Measurements from ENCODE around the gene ASXL1. TPM values are rescaled to one million over a fixed set of nuclear protein-coding genes. Genes with fewer than 3 reads are reported as not detected.
A peak's percentile ranks its signal among the peaks of the same experiment; 100 is the strongest.

ASXL1 gene
- total and polyA plus RNA-seq, 9 of the 15 experiments (the other 6 are each of a cell fraction or from before 2014, with no cell fraction given): 6.5 to 65.3 (median 32.3) TPM

DNA sequence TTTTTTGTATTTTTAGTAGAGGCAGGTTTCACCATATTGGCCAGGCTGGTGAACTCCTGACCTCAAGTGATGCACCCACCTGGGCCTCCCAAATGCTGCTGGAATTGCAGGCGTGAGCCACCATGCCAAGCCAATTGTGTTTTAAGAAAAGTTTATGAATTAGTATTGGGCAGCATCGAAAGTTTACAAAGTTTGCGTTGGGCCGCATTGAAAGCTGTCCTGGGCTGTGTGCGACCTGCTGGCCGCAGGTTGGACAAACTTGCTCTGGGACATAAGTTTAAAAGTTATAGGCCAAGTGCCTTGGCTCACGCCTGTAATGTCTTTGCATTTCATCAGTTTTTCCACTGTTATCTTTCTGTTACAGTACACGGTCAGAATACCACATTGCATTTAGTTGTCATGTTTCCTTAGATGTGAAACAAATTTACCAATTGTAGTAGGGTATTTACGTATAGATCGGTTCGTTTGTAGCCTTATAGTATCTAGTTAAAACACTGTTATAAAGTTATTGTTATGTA is 39.5 kb downstream of the ASXL1 start (continued):
- TF ChIP-seq, protein P1, sequence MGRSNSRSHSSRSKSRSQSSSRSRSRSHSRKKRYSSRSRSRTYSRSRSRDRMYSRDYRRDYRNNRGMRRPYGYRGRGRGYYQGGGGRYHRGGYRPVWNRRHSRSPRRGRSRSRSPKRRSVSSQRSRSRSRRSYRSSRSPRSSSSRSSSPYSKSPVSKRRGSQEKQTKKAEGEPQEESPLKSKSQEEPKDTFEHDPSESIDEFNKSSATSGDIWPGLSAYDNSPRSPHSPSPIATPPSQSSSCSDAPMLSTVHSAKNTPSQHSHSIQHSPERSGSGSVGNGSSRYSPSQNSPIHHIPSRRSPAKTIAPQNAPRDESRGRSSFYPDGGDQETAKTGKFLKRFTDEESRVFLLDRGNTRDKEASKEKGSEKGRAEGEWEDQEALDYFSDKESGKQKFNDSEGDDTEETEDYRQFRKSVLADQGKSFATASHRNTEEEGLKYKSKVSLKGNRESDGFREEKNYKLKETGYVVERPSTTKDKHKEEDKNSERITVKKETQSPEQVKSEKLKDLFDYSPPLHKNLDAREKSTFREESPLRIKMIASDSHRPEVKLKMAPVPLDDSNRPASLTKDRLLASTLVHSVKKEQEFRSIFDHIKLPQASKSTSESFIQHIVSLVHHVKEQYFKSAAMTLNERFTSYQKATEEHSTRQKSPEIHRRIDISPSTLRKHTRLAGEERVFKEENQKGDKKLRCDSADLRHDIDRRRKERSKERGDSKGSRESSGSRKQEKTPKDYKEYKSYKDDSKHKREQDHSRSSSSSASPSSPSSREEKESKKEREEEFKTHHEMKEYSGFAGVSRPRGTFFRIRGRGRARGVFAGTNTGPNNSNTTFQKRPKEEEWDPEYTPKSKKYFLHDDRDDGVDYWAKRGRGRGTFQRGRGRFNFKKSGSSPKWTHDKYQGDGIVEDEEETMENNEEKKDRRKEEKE (IDR thresholded peaks at IDR 0.05; ENCODE audit: borderline replicate concordance in 1 of 2, control insufficient read depth in 1 of 2, low read depth in 2 of 2, low read length in 1 of 2): no peak
- TF ChIP-seq ETV5 (CRISPR knock-in tag; IDR thresholded peaks at IDR 0.05; ENCODE audit: low read depth): no peak
- TF ChIP-seq ZFX (CRISPR knock-in tag; IDR thresholded peaks at IDR 0.05): peak; percentile 71
- TF ChIP-seq ARHGAP35 (IDR thresholded peaks at IDR 0.05; ENCODE audit: partially characterized antibody): no peak
- TF ChIP-seq C11orf30 (IDR thresholded peaks at IDR 0.05; ENCODE audit: low read depth): no peak
- TF ChIP-seq ZNF282 (CRISPR knock-in tag; IDR thresholded peaks at IDR 0.05): no peak
- TF ChIP-seq GTF2A2 (tag; IDR thresholded peaks at IDR 0.05): peak; percentile 69
- TF ChIP-seq PHF8 (IDR thresholded peaks at IDR 0.05; ENCODE audit: borderline replicate concordance, low read length): no peak
- TF ChIP-seq, protein P2, sequence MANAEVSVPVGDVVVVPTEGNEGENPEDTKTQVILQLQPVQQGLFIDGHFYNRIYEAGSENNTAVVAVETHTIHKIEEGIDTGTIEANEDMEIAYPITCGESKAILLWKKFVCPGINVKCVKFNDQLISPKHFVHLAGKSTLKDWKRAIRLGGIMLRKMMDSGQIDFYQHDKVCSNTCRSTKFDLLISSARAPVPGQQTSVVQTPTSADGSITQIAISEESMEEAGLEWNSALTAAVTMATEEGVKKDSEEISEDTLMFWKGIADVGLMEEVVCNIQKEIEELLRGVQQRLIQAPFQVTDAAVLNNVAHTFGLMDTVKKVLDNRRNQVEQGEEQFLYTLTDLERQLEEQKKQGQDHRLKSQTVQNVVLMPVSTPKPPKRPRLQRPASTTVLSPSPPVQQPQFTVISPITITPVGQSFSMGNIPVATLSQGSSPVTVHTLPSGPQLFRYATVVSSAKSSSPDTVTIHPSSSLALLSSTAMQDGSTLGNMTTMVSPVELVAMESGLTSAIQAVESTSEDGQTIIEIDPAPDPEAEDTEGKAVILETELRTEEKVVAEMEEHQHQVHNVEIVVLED (CRISPR knock-in tag; IDR thresholded peaks at IDR 0.05): no peak
- TF ChIP-seq, protein P3, sequence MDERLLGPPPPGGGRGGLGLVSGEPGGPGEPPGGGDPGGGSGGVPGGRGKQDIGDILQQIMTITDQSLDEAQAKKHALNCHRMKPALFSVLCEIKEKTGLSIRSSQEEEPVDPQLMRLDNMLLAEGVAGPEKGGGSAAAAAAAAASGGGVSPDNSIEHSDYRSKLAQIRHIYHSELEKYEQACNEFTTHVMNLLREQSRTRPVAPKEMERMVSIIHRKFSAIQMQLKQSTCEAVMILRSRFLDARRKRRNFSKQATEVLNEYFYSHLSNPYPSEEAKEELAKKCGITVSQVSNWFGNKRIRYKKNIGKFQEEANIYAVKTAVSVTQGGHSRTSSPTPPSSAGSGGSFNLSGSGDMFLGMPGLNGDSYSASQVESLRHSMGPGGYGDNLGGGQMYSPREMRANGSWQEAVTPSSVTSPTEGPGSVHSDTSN (CRISPR knock-in tag; IDR thresholded peaks at IDR 0.05; ENCODE audit: low read depth): no peak
- TF ChIP-seq, protein P3 (tag; conservative IDR thresholded peaks at IDR 0.05; ENCODE audit: low read depth): no peak; the same call in 1 of the 2 replicates
- TF ChIP-seq PYGO2 (tag; IDR thresholded peaks at IDR 0.05): no peak
- no peak; the same call in 1 of the 2 replicates for TF ChIP-seq CTBP1 (IDR thresholded peaks at IDR 0.05; ENCODE audit: borderline replicate concordance)
- no peak for TF ChIP-seq ZNF347 (CRISPR knock-in tag; IDR thresholded peaks at IDR 0.05; ENCODE audit: low read depth)
- TF ChIP-seq ETV6 (IDR thresholded peaks at IDR 0.05; ENCODE audit: borderline replicate concordance in 1 of 2, low read depth in 2 of 2, low read length in 1 of 2): no peak
- no peak for TF ChIP-seq ETV6 (CRISPR knock-in tag; IDR thresholded peaks at IDR 0.05; ENCODE audit: borderline replicate concordance)
- TF ChIP-seq ZNF212 (CRISPR knock-in tag; IDR thresholded peaks at IDR 0.05): no peak
- TF ChIP-seq, protein P4, sequence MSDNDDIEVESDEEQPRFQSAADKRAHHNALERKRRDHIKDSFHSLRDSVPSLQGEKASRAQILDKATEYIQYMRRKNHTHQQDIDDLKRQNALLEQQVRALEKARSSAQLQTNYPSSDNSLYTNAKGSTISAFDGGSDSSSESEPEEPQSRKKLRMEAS (CRISPR knock-in tag; IDR thresholded peaks at IDR 0.05): no peak
- peak; percentile 87 for TF ChIP-seq HDAC8 (tag; IDR thresholded peaks at IDR 0.05)
- TF ChIP-seq MIER1 (IDR thresholded peaks at IDR 0.05; ENCODE audit: low read depth): no peak
- TF ChIP-seq, protein P5, sequence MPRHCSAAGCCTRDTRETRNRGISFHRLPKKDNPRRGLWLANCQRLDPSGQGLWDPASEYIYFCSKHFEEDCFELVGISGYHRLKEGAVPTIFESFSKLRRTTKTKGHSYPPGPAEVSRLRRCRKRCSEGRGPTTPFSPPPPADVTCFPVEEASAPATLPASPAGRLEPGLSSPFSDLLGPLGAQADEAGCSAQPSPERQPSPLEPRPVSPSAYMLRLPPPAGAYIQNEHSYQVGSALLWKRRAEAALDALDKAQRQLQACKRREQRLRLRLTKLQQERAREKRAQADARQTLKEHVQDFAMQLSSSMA (CRISPR knock-in tag; IDR thresholded peaks at IDR 0.05): no peak
